ENCODE measurements around the gene LFNG.

DNA sequence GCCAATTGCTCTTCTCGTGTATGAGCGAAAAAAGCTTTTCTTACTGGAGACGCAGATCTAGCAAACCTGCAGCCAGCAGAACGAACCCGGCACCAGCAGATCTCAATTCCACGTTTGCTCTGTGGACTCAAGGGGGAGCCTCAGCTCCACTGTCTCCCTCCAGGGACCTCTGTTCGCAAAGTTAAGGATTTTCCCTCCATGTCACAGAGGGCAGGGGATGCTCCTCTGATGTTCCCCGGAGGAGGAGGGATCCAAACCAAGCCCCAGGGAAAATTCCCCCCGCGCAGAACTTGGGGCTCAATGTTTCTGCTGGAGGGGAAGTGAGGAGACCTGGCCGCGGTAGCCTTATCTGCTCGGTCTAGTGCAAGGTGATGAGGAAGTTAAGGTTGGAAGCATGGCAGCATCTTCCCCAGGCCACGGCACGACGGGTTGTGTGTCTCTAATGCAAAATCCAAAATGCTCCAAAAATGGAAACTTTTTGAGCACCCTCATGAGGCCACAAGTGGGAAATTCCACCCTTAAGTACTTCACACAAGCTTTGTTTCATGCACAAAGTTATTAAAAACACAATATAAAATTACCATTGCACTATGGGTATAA, 48.2 kb downstream of the LFNG start:
- TF ChIP-seq, protein P1, sequence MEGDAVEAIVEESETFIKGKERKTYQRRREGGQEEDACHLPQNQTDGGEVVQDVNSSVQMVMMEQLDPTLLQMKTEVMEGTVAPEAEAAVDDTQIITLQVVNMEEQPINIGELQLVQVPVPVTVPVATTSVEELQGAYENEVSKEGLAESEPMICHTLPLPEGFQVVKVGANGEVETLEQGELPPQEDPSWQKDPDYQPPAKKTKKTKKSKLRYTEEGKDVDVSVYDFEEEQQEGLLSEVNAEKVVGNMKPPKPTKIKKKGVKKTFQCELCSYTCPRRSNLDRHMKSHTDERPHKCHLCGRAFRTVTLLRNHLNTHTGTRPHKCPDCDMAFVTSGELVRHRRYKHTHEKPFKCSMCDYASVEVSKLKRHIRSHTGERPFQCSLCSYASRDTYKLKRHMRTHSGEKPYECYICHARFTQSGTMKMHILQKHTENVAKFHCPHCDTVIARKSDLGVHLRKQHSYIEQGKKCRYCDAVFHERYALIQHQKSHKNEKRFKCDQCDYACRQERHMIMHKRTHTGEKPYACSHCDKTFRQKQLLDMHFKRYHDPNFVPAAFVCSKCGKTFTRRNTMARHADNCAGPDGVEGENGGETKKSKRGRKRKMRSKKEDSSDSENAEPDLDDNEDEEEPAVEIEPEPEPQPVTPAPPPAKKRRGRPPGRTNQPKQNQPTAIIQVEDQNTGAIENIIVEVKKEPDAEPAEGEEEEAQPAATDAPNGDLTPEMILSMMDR (IDR thresholded peaks at IDR 0.05), result no peak
- TF ChIP-seq EP300 (IDR thresholded peaks at IDR 0.05), result no peak
- no peak for TF ChIP-seq POLR2A (IDR thresholded peaks at IDR 0.05)
- TF ChIP-seq POLR2AphosphoS5 (IDR thresholded peaks at IDR 0.05), result no peak
